Skeletal muscle cell (primary cell): Measurements from ENCODE around the gene NFATC2IP.
"Not testable (repeated sequence)": the region's sequence is repeated elsewhere in the genome, so short reads cannot be mapped to it uniquely, and the experiment has no call there.

Source experiments
- DNase-seq: peaks from one replicate; pipeline ENCODE4 v3.0.0-alpha.2; 2010; ENCODE audit warnings: low read depth
- H3K4me3 ChIP-seq: 2 replicates; pipeline ENCODE4 v1.5.1; 2011; ENCODE audit warnings: low read depth, mild to moderate bottlenecking, control low read depth, low read length, moderate library complexity

Gene NFATC2IP

GRCh38 chr16:28987170-28987853, 36.6 kb downstream of the NFATC2IP start:
- no peak overlapping the region for H3K4me3 ChIP-seq
- no peak for DNase-seq

- H3K4me3 ChIP-seq = no peak overlapping the region
- DNase-seq = no peak
Observed at GRCh38 chr16:28989363-28989762, 38.6 kb downstream of the NFATC2IP start.

- no peak for DNase-seq
- no peak overlapping the region for H3K4me3 ChIP-seq
Observed at GRCh38 chr16:28990375-28991040, 39.8 kb downstream of the NFATC2IP start.

GRCh38 chr16:28991687-28992086, 41.0 kb downstream of the NFATC2IP start:
- H3K4me3 ChIP-seq = no peak overlapping the region
- no peak for DNase-seq

- H3K4me3 ChIP-seq = no peak overlapping the region
Observed at GRCh38 chr16:28992496-28992895, 41.8 kb downstream of the NFATC2IP start.

GRCh38 chr16:28998837-28999236, 48.1 kb downstream of the NFATC2IP start:
- no peak overlapping the region for H3K4me3 ChIP-seq
- DNase-seq = no peak

More at GRCh38 chr16:28992496-28992895, 41.8 kb downstream of the NFATC2IP start:
- DNase-seq = no peak

- DNase-seq = no peak
Observed at GRCh38 chr16:28999577-28999976, 48.8 kb downstream of the NFATC2IP start.

GRCh38 chr16:29000019-29000418, 49.3 kb downstream of the NFATC2IP start:
- DNase-seq = no peak
- no peak overlapping the region for H3K4me3 ChIP-seq

More at GRCh38 chr16:28999577-28999976, 48.8 kb downstream of the NFATC2IP start:
- no peak overlapping the region for H3K4me3 ChIP-seq

GRCh38 chr16:29004496-29005139, 53.9 kb downstream of the NFATC2IP start:
- DNase-seq, H3K4me3 ChIP-seq: not testable (repeated sequence)

- no peak overlapping the region for H3K4me3 ChIP-seq
- no peak for DNase-seq
Observed at GRCh38 chr16:29007730-29008593, 57.2 kb downstream of the NFATC2IP start.

- no peak overlapping the region for H3K4me3 ChIP-seq
- no peak for DNase-seq
Observed at GRCh38 chr16:29009050-29009837, 58.5 kb downstream of the NFATC2IP start.

- DNase-seq = no peak
- H3K4me3 ChIP-seq = no peak overlapping the region
Observed at GRCh38 chr16:29009838-29010166, 59.1 kb downstream of the NFATC2IP start.

GRCh38 chr16:29011112-29011511, 60.4 kb downstream of the NFATC2IP start:
- H3K4me3 ChIP-seq = no peak overlapping the region
- DNase-seq = no peak

GRCh38 chr16:29011851-29012250, 61.1 kb downstream of the NFATC2IP start:
- DNase-seq = no peak

GRCh38 chr16:29012913-29013553, 62.3 kb downstream of the NFATC2IP start:
- no peak overlapping the region for H3K4me3 ChIP-seq
- DNase-seq = no peak

More at GRCh38 chr16:29011851-29012250, 61.1 kb downstream of the NFATC2IP start:
- H3K4me3 ChIP-seq = no peak overlapping the region

GRCh38 chr16:29014561-29015069, 63.9 kb downstream of the NFATC2IP start:
- no peak for DNase-seq
- H3K4me3 ChIP-seq = no peak overlapping the region
